ENCODE data around the gene MYDGF.

- no peak for TF ChIP-seq EZH2 (optimal IDR thresholded peaks at IDR 0.05; ENCODE audit: low read depth, low read length)
- TF ChIP-seq CTCF (IDR thresholded peaks at IDR 0.05; ENCODE audit: low read length): no peak
- no peak for TF ChIP-seq EZH2phosphoT487 (IDR thresholded peaks at IDR 0.05; ENCODE audit: low read length)
Measured at GRCh38 chr19:4640247-4641000, 29.7 kb downstream of the MYDGF start.

Data from MM.1S (cell line).